Esophagus squamous epithelium (tissue), 4 donors: ENCODE data around the gene CDC42SE1.

Source experiments
- POLR2A ChIP-seq, 4 donors: fragments of 450-650 bp; IDR thresholded peaks; one replicate each; pipeline ENCODE4 v1.6.1; 2017; ENCODE audit warnings: antibody characterized with exemption in 4 of 4, mild to moderate bottlenecking in 4 of 4, moderate library complexity in 3 of 4
- TF ChIP-seq, protein P1 (sequence below), 6 experiments: fragments of 450-650 bp in 4 of 6; fragments of 200-600 bp in 2 of 6; sonication (generic) in 2 of 6; IDR thresholded peaks; one replicate each; pipeline ENCODE4 v1.5.1; 2016 to 2019; ENCODE audit warnings: antibody characterized with exemption in 6 of 6, mild to moderate bottlenecking in 4 of 6, moderate library complexity in 4 of 6

DNA sequence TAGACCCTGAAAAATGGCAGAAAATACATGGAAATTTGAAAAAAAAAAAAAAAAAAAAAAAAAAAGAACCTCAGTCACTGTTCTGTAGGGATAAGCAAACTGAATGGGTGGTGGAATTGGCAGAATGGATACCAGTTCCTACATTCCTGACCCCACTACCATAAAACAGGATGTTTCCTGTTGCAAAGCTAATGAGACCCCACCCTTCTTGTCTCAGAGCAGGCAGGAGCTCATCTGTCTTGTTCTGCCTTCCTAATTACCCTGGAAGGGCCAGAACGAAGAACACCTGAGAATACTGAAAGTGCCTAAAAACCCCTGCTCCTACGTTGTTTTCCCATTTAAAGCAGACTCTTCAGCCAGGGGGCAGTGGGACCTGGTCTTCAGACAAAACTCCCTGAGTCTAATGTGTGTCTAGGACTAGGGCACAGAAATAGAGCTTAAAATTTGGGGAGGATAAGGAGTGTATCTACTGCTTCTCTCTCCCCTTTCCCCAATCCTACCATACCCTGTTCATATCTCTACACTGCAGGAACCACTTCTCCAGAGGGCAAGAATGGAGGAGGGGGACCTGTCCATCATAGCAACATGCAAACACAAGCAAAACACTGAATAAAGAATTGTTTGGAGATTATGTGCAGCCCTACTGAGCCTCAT lies 7.9 kb downstream of the CDC42SE1 start:
- TF ChIP-seq POLR2A (IDR thresholded peaks at IDR 0.05): no peak
- TF ChIP-seq, protein P1, sequence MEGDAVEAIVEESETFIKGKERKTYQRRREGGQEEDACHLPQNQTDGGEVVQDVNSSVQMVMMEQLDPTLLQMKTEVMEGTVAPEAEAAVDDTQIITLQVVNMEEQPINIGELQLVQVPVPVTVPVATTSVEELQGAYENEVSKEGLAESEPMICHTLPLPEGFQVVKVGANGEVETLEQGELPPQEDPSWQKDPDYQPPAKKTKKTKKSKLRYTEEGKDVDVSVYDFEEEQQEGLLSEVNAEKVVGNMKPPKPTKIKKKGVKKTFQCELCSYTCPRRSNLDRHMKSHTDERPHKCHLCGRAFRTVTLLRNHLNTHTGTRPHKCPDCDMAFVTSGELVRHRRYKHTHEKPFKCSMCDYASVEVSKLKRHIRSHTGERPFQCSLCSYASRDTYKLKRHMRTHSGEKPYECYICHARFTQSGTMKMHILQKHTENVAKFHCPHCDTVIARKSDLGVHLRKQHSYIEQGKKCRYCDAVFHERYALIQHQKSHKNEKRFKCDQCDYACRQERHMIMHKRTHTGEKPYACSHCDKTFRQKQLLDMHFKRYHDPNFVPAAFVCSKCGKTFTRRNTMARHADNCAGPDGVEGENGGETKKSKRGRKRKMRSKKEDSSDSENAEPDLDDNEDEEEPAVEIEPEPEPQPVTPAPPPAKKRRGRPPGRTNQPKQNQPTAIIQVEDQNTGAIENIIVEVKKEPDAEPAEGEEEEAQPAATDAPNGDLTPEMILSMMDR (IDR thresholded peaks at IDR 0.05): no peak
